ENCODE measurements around the gene HMGB2. TPM values are rescaled to one million over a fixed set of nuclear protein-coding genes. Genes with fewer than 3 reads are reported as not detected.

Gene HMGB2
- total RNA-seq, 1 experiment from 2014 or later, result 176 TPM

- no peak overlapping the region for H3K27ac Mint-ChIP-seq (ENCODE audit: low read depth, unreplicated experiment)
- DNase-seq (ENCODE audit: unreplicated experiment), result no peak
- no peaks in the 10 kb centered on the region for H3K4me1 Mint-ChIP-seq (ENCODE audit: insufficient read depth, unreplicated experiment)
- CTCF ChIA-PET, result interaction anchor here (1.2 to 1.5 kb wide), 2 partner anchors 13 to 73 kb away, joined by 4 read pairs; no protein-coding TSS in a partner anchor
- BruUV-seq (replicated peaks), result no TSS peak
- TF ChIP-seq CTCF (IDR thresholded peaks at IDR 0.05; ENCODE audit: unreplicated experiment), result no peak
- no peaks in the 10 kb centered on the region for H3K9me3 Mint-ChIP-seq (ENCODE audit: unreplicated experiment)
- H3K4me3 Mint-ChIP-seq (ENCODE audit: unreplicated experiment), result no peak overlapping the region
- H3K36me3 Mint-ChIP-seq (ENCODE audit: insufficient read depth, unreplicated experiment), result no peaks in the 10 kb centered on the region
- POLR2A ChIA-PET, result interaction anchor here (4.3 kb wide), 1 partner anchor 22 kb away, joined by 26 read pairs; the partner anchor contains the start of gene SAP30
- intact Hi-C loops (cut with micrococcal nuclease), result no loop called here
- H3K27me3 Mint-ChIP-seq (ENCODE audit: insufficient read depth, unreplicated experiment), result no peaks in the 10 kb centered on the region
Observed at GRCh38 chr4:173347467-173347866, 13.3 kb upstream of the HMGB2 start.

GRCh38 chr4:173346074-173346473 lies 11.9 kb upstream of the HMGB2 start:
- no TSS peak for BruUV-seq (replicated peaks)
- Mint-ChIP-seq H3K9me3 (ENCODE audit: unreplicated experiment) (no peaks in the 10 kb centered on the region), H3K4me1 (ENCODE audit: insufficient read depth, unreplicated experiment) (no peaks in the 10 kb centered on the region), H3K27me3 (ENCODE audit: insufficient read depth, unreplicated experiment) (no peaks in the 10 kb centered on the region), H3K4me3 (ENCODE audit: unreplicated experiment) (no peak overlapping the region), H3K27ac (ENCODE audit: low read depth, unreplicated experiment) (no peak overlapping the region), H3K36me3 (ENCODE audit: insufficient read depth, unreplicated experiment) (no peaks in the 10 kb centered on the region)
- ChIA-PET POLR2A (interaction anchor here (3.8 to 4.3 kb wide), 2 partner anchors 12 to 23 kb away, joined by 26 to 37 read pairs; partner anchors contain the start of genes HMGB2 and SAP30), CTCF (interaction anchor here (0.6 to 1.0 kb wide), 4 partner anchors 9 to 362 kb away, joined by 3 to 4 read pairs (median 3); no protein-coding TSS in a partner anchor)
- no peak for DNase-seq (ENCODE audit: unreplicated experiment)
- intact Hi-C loops (cut with micrococcal nuclease), result no loop called here
- no peak for TF ChIP-seq CTCF (IDR thresholded peaks at IDR 0.05; ENCODE audit: unreplicated experiment)

- H3K27ac Mint-ChIP-seq (ENCODE audit: low read depth, unreplicated experiment), result no peak overlapping the region
- no peak for TF ChIP-seq CTCF (IDR thresholded peaks at IDR 0.05; ENCODE audit: unreplicated experiment)
- ChIA-PET CTCF (interaction anchor here (0.6 to 0.7 kb wide), 2 partner anchors 10 to 11 kb away, joined by 3 to 4 read pairs; no protein-coding TSS in a partner anchor), POLR2A (interaction anchor here (1.6 to 4.3 kb wide), 3 partner anchors 11 to 28 kb away, joined by 4 to 37 read pairs (median 26); partner anchors contain the start of genes HMGB2 and SAP30)
- intact Hi-C loops (cut with micrococcal nuclease), result no loop called here
- H3K4me3 Mint-ChIP-seq (ENCODE audit: unreplicated experiment), result no peak overlapping the region
- H3K27me3 Mint-ChIP-seq (ENCODE audit: insufficient read depth, unreplicated experiment), result no peaks in the 10 kb centered on the region
- BruUV-seq (replicated peaks), result no TSS peak
- no peaks in the 10 kb centered on the region for H3K9me3 Mint-ChIP-seq (ENCODE audit: unreplicated experiment)
- no peaks in the 10 kb centered on the region for H3K4me1 Mint-ChIP-seq (ENCODE audit: insufficient read depth, unreplicated experiment)
- no peaks in the 10 kb centered on the region for H3K36me3 Mint-ChIP-seq (ENCODE audit: insufficient read depth, unreplicated experiment)
- DNase-seq (ENCODE audit: unreplicated experiment), result no peak
Observed at GRCh38 chr4:173345648-173346047, 11.5 kb upstream of the HMGB2 start.

- ChIA-PET POLR2A (interaction anchor here (1.6 to 4.3 kb wide), 3 partner anchors 10 to 30 kb away, joined by 4 to 37 read pairs (median 26); partner anchors contain the start of genes HMGB2 and SAP30), CTCF (no interaction called here)
- H3K36me3 Mint-ChIP-seq (ENCODE audit: insufficient read depth, unreplicated experiment), result no peaks in the 10 kb centered on the region
- intact Hi-C loops (cut with micrococcal nuclease), result no loop called here
- no peaks in the 10 kb centered on the region for H3K9me3 Mint-ChIP-seq (ENCODE audit: unreplicated experiment)
- no peak overlapping the region for H3K4me3 Mint-ChIP-seq (ENCODE audit: unreplicated experiment)
- H3K27me3 Mint-ChIP-seq (ENCODE audit: insufficient read depth, unreplicated experiment), result no peaks in the 10 kb centered on the region
- no peaks in the 10 kb centered on the region for H3K4me1 Mint-ChIP-seq (ENCODE audit: insufficient read depth, unreplicated experiment)
- no peak for DNase-seq (ENCODE audit: unreplicated experiment)
- no peak for TF ChIP-seq CTCF (IDR thresholded peaks at IDR 0.05; ENCODE audit: unreplicated experiment)
- H3K27ac Mint-ChIP-seq (ENCODE audit: low read depth, unreplicated experiment), result no peak overlapping the region
- BruUV-seq (replicated peaks), result no TSS peak
Observed at GRCh38 chr4:173343832-173344397, 9.8 kb upstream of the HMGB2 start.

Measured in MCF 10A (cell line).